ENCODE results near the gene RNASE13.

Gene RNASE13

GRCh38 chr14:21034707-21035106 lies at the start of gene RNASE13:
Gene RNASE13 (minus strand): TSS chr14:21034807. CDS start chr14:21034288, 519 bp downstream.
- DNase-seq = no peak

- no peak for DNase-seq
Measured at GRCh38 chr14:21084396-21084795, 49.8 kb upstream of the RNASE13 start.

- DNase-seq = no peak
Measured at GRCh38 chr14:21083565-21084325, 49.1 kb upstream of the RNASE13 start.

- DNase-seq = no peak
Measured at GRCh38 chr14:21081521-21082142, 47.0 kb upstream of the RNASE13 start.

- no peak for DNase-seq
Measured at GRCh38 chr14:21078726-21079125, 44.1 kb upstream of the RNASE13 start.

- DNase-seq = no peak
Measured at GRCh38 chr14:21078287-21078686, 43.7 kb upstream of the RNASE13 start.

- no peak for DNase-seq
Measured at GRCh38 chr14:21077672-21078071, 43.1 kb upstream of the RNASE13 start.

GRCh38 chr14:21075719-21076437 lies 41.3 kb upstream of the RNASE13 start:
- DNase-seq = no peak

GRCh38 chr14:21074398-21075272 lies 40.0 kb upstream of the RNASE13 start:
- no peak for DNase-seq

- no peak for DNase-seq
Measured at GRCh38 chr14:21073921-21074320, 39.3 kb upstream of the RNASE13 start.

- DNase-seq = no peak
Measured at GRCh38 chr14:21072781-21073339, 38.3 kb upstream of the RNASE13 start.

- DNase-seq = peak in 1 of 3 experiments; percentile 57
Measured at GRCh38 chr14:21072031-21072473, 37.4 kb upstream of the RNASE13 start.

GRCh38 chr14:21071225-21072030 lies 36.8 kb upstream of the RNASE13 start:
- peak; percentile 58 to 96 (median 95) for DNase-seq

GRCh38 chr14:21070610-21071224 lies 36.1 kb upstream of the RNASE13 start:
- DNase-seq = peak in 2 of 3 experiments; percentile 76 to 84

GRCh38 chr14:21070083-21070609 lies 35.5 kb upstream of the RNASE13 start, which contains the start of gene ARHGEF40:
Gene ARHGEF40 (plus strand): TSS chr14:21070304. CDS start chr14:21070397, 93 bp downstream.
- peak in 2 of 3 experiments; percentile 30 to 92 for DNase-seq

GRCh38 chr14:21069388-21070082 lies 34.9 kb upstream of the RNASE13 start:
- DNase-seq = peak in 2 of 3 experiments; percentile 87 to 92

- DNase-seq = peak; percentile 63 to 95 (median 90)
Measured at GRCh38 chr14:21068521-21069387, 34.1 kb upstream of the RNASE13 start.

- DNase-seq = peak in 1 of 3 experiments; percentile 40
Measured at GRCh38 chr14:21066882-21067502, 32.4 kb upstream of the RNASE13 start.

Data from NCI-H1417 (cell line).